Measurements from ENCODE around the gene INSR.

- TF ChIP-seq YBX1 (IDR thresholded peaks at IDR 0.05): no peak
- no peak for TF ChIP-seq MAX (IDR thresholded peaks at IDR 0.05; ENCODE audit: low read depth, low read length)
- no peak for TF ChIP-seq ETV6 (conservative IDR thresholded peaks at IDR 0.05 in 1 of 2, IDR thresholded peaks at IDR 0.05 in 1 of 2; ENCODE audit: borderline replicate concordance in 1 of 2, low read depth in 1 of 2)
- TF ChIP-seq, protein P1, sequence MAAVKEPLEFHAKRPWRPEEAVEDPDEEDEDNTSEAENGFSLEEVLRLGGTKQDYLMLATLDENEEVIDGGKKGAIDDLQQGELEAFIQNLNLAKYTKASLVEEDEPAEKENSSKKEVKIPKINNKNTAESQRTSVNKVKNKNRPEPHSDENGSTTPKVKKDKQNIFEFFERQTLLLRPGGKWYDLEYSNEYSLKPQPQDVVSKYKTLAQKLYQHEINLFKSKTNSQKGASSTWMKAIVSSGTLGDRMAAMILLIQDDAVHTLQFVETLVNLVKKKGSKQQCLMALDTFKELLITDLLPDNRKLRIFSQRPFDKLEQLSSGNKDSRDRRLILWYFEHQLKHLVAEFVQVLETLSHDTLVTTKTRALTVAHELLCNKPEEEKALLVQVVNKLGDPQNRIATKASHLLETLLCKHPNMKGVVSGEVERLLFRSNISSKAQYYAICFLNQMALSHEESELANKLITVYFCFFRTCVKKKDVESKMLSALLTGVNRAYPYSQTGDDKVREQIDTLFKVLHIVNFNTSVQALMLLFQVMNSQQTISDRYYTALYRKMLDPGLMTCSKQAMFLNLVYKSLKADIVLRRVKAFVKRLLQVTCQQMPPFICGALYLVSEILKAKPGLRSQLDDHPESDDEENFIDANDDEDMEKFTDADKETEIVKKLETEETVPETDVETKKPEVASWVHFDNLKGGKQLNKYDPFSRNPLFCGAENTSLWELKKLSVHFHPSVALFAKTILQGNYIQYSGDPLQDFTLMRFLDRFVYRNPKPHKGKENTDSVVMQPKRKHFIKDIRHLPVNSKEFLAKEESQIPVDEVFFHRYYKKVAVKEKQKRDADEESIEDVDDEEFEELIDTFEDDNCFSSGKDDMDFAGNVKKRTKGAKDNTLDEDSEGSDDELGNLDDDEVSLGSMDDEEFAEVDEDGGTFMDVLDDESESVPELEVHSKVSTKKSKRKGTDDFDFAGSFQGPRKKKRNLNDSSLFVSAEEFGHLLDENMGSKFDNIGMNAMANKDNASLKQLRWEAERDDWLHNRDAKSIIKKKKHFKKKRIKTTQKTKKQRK (IDR thresholded peaks at IDR 0.05; ENCODE audit: low read depth, low read length): no peak
- TF ChIP-seq GABPA (IDR thresholded peaks at IDR 0.05; ENCODE audit: low read depth): no peak
- TF ChIP-seq TAF1 (IDR thresholded peaks at IDR 0.05; ENCODE audit: borderline replicate concordance, low read depth, low read length): no peak
- no peak for TF ChIP-seq CTCF (IDR thresholded peaks at IDR 0.05 in 2 of 3, conservative IDR thresholded peaks at IDR 0.05 in 1 of 3; ENCODE audit: control insufficient read depth in 2 of 3, extremely low read depth in 1 of 3, insufficient read depth in 1 of 3, low read depth in 3 of 3, low read length in 3 of 3)
- no peak for TF ChIP-seq NFIC (IDR thresholded peaks at IDR 0.05; ENCODE audit: low read depth, low read length)
Measured at GRCh38 chr19:7188698-7189629, 105.2 kb downstream of the INSR start.

Data from GM12878 (cell line).